NCI-H1930 (cell line): ENCODE data around the gene LRCH1.
A peak's percentile ranks its signal among the peaks of the same experiment; 100 is the strongest.

Experiments used
- DNase-seq, 2 experiments: peaks; one replicate each; lab custom pipeline; 2025; lab: John Stamatoyannopoulos, UW

Gene LRCH1

GRCh38 chr13:46594374-46595078, 41.6 kb downstream of the LRCH1 start:
- DNase-seq = no peak

- no peak for DNase-seq
These were observed 42.3 kb downstream of the LRCH1 start for GRCh38 chr13:46595136-46595884.

- no peak for DNase-seq
These were observed 42.9 kb downstream of the LRCH1 start for GRCh38 chr13:46595885-46596275.

GRCh38 chr13:46596466-46596865, 43.5 kb downstream of the LRCH1 start:
- DNase-seq = no peak

- DNase-seq = no peak
These were observed 45.3 kb downstream of the LRCH1 start for GRCh38 chr13:46598140-46598819.

GRCh38 chr13:46598820-46599180, 45.8 kb downstream of the LRCH1 start:
- DNase-seq = no peak

- no peak for DNase-seq
These were observed 48.0 kb downstream of the LRCH1 start for GRCh38 chr13:46600943-46601311.

GRCh38 chr13:46602531-46602930, 49.6 kb downstream of the LRCH1 start:
- no peak for DNase-seq

GRCh38 chr13:46603165-46603603, 50.2 kb downstream of the LRCH1 start:
- DNase-seq = no peak

- no peak for DNase-seq
These were observed 51.4 kb downstream of the LRCH1 start for GRCh38 chr13:46604226-46604990.

GRCh38 chr13:46605076-46605824, 52.3 kb downstream of the LRCH1 start:
- no peak for DNase-seq

- no peak for DNase-seq
These were observed 53.0 kb downstream of the LRCH1 start for GRCh38 chr13:46605825-46606554.

- no peak for DNase-seq
These were observed 54.0 kb downstream of the LRCH1 start for GRCh38 chr13:46606970-46607369.

- DNase-seq = no peak
These were observed 55.0 kb downstream of the LRCH1 start for GRCh38 chr13:46607768-46608564.

- DNase-seq = no peak
These were observed 56.1 kb downstream of the LRCH1 start for GRCh38 chr13:46609052-46609451.

- DNase-seq = no peak
These were observed 56.8 kb downstream of the LRCH1 start for GRCh38 chr13:46609726-46610125.

GRCh38 chr13:46612267-46612666, 59.3 kb downstream of the LRCH1 start:
- DNase-seq = no peak

GRCh38 chr13:46613409-46614049, 60.6 kb downstream of the LRCH1 start:
- DNase-seq = no peak

- peak in 1 of 2 experiments; percentile 41 for DNase-seq
These were observed 61.6 kb downstream of the LRCH1 start for GRCh38 chr13:46614582-46614981.
